Measurements from ENCODE around the gene RNF13.

GRCh38 chr3:149848238-149848637 is 35.2 kb downstream of the RNF13 start:
- TF ChIP-seq MAX (IDR thresholded peaks at IDR 0.05) (no peak), NFIC (IDR thresholded peaks at IDR 0.05) (no peak), CEBPB (IDR thresholded peaks at IDR 0.05) (no peak)
